Pericardium fibroblast (primary cell): ENCODE results near the gene SOWAHA. TPM values are rescaled to one million over a fixed set of nuclear protein-coding genes. Genes with fewer than 3 reads are reported as not detected.

ENCODE experiments used
- total RNA-seq: library from RNA; depleted of rRNA; stranded (reverse); fragments of >200 nt; gene quantifications from 2 replicates; pipeline ENCODE4 v1.2.3, GENCODE V29; 2015

Gene SOWAHA
- not detected in 2 replicates for total RNA-seq

GRCh38 chr5:132812781-132813598 is at the start of gene SOWAHA:
Gene SOWAHA, plus strand, starts transcription at chr5:132813302. Its CDS starts 320 bp downstream, at chr5:132813622.

GRCh38 chr5:132777209-132778069 is 35.7 kb upstream of the SOWAHA start, which contains the start of gene SEPTIN8:
Gene SEPTIN8, minus strand, starts transcription at chr5:132777239. Its CDS starts 102 bp downstream, at chr5:132777137.

GRCh38 chr5:132830436-132831094 is 17.5 kb downstream of the SOWAHA start, which contains the start of gene SHROOM1:
Gene SHROOM1, minus strand, starts transcription at chr5:132830647. Its CDS starts 4,507 bp downstream, at chr5:132826140.

Other genes starting within 250 kb of the SOWAHA start
- gene IL13, start 155.1 kb upstream of the SOWAHA start, total RNA-seq: not detected in 2 replicates
- gene IL4, start 139.3 kb upstream of the SOWAHA start, total RNA-seq: not detected in 2 replicates
- 1.8 and 4.1 TPM in 2 replicates for gene KIF3A, start 75.8 kb upstream of the SOWAHA start, total RNA-seq
- not detected in 2 replicates for gene CCNI2, start 65.9 kb upstream of the SOWAHA start, total RNA-seq
- gene SEPTIN8, start 36.1 kb upstream of the SOWAHA start, total RNA-seq: 21.7 and 44.0 TPM in 2 replicates
- 2.6 and 5.3 TPM in 2 replicates for gene SHROOM1, start 17.3 kb downstream of the SOWAHA start, total RNA-seq
- gene GDF9, start 53.2 kb downstream of the SOWAHA start, total RNA-seq: under 0.01 TPM in 2 replicates
- gene UQCRQ, start 53.3 kb downstream of the SOWAHA start, total RNA-seq: 113 and 199 TPM in 2 replicates
- not detected in 2 replicates for gene LEAP2, start 60.4 kb downstream of the SOWAHA start, total RNA-seq
- 32.4 and 41.3 TPM in 2 replicates for gene AFF4, start 150.3 kb downstream of the SOWAHA start, total RNA-seq
- gene ZCCHC10, start 213.2 kb downstream of the SOWAHA start, total RNA-seq: 12.5 and 65.9 TPM in 2 replicates
- 58.6 and 63.4 TPM in 2 replicates for gene HSPA4, start 238.7 kb downstream of the SOWAHA start, total RNA-seq